ENCODE data around the gene DAB2IP. TPM values are rescaled to one million over a fixed set of nuclear protein-coding genes. Genes with fewer than 3 reads are reported as not detected.

The DAB2IP gene
- total RNA-seq, 1 experiment from 2014 or later: 31.0 TPM

GRCh38 chr9:121780177-121781040, 129.0 kb downstream of the DAB2IP start:
- RAD21 ChIA-PET (ENCODE audit: low non-redundant PET in 1 of 2, low total read pairs in 2 of 2, uncharacterized antibody in 2 of 2, unreplicated experiment in 2 of 2): no interaction called here
- H2AFZ ChIP-seq (ENCODE audit: low read depth, low read length, poor library complexity, severe bottlenecking): no peak overlapping the region
- H3K9ac ChIP-seq (ENCODE audit: low read length): no peak overlapping the region
- no peaks in the 10 kb centered on the region for H3K79me2 ChIP-seq (ENCODE audit: insufficient read depth, low read length)
- no peaks in the 10 kb centered on the region for H3K27me3 ChIP-seq (ENCODE audit: insufficient read depth, low read length)
- DNase-seq (ENCODE audit: low read depth, low spot score) (no peak), ATAC-seq (no peak)
- no peaks in the 10 kb centered on the region for H3K9me3 ChIP-seq (ENCODE audit: control insufficient read depth in 1 of 2, insufficient read depth in 1 of 2, low read depth in 1 of 2, low read length in 2 of 2)
- no peaks in the 10 kb centered on the region for H3K9me2 ChIP-seq (ENCODE audit: insufficient read depth)
- no peaks in the 10 kb centered on the region; a peak in 2 of 4 replicates for H3K36me3 ChIP-seq (ENCODE audit: control insufficient read depth in 1 of 2, insufficient read depth in 2 of 2, low read length in 2 of 2)
- POLR2A ChIA-PET: no interaction called here
- H3K4me3 ChIP-seq (replicated peaks in 1 of 2; ENCODE audit: low read depth in 1 of 2, low read length in 2 of 2): no peak overlapping the region
- no TSS peak for BruUV-seq (replicated peaks)
- TF ChIP-seq SP1 (IDR thresholded peaks at IDR 0.05; ENCODE audit: low read depth) (no peak), EGR1 (IDR thresholded peaks at IDR 0.05; ENCODE audit: low read depth) (no peak), CBX3 (IDR thresholded peaks at IDR 0.05; ENCODE audit: low read depth) (no peak), EZH2phosphoT487 (IDR thresholded peaks at IDR 0.05; ENCODE audit: borderline replicate concordance) (no peak), REST (IDR thresholded peaks at IDR 0.05; ENCODE audit: low read depth) (no peak), EZH2 (IDR thresholded peaks at IDR 0.05) (no peak), ELF1 (IDR thresholded peaks at IDR 0.05; ENCODE audit: borderline replicate concordance, low read depth) (no peak)
- TF ChIP-seq, protein P1, sequence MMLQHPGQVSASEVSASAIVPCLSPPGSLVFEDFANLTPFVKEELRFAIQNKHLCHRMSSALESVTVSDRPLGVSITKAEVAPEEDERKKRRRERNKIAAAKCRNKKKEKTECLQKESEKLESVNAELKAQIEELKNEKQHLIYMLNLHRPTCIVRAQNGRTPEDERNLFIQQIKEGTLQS (IDR thresholded peaks at IDR 0.05): no peak
- H4K20me1 ChIP-seq (ENCODE audit: insufficient read depth): no peaks in the 10 kb centered on the region
- H3K4me2 ChIP-seq (ENCODE audit: low read length): no peak overlapping the region
- CTCF ChIA-PET: no interaction called here
- intact Hi-C loops (cut with micrococcal nuclease): no loop called here
- no peaks in the 10 kb centered on the region for H3K4me1 ChIP-seq (ENCODE audit: control insufficient read depth in 1 of 2, insufficient read depth in 2 of 2, low read length in 2 of 2)
- H3K27ac ChIP-seq (ENCODE audit: low read depth, low read length): no peak overlapping the region

All from HCT116 (cell line).